Activated CD4-positive, alpha-beta T cell treated with anti-CD3 and anti-CD28 coated beads, Interleukin-2, amount 10 ng/mL, durations not matched to agents 24 days and 14 days (primary cell): ENCODE data around the gene HLA-DRB1. TPM values are rescaled to one million over a fixed set of nuclear protein-coding genes. Genes with fewer than 3 reads are reported as not detected.
"Not testable (repeated sequence)": the region's sequence is repeated elsewhere in the genome, so short reads cannot be mapped to it uniquely, and the experiment has no call there.

Experiments
- DNase-seq: peaks from one replicate; pipeline ENCODE4 v3.0.0; 2022
- H3K27ac Mint-ChIP-seq: one replicate; pipeline ENCODE4 v1.8.0; 2022; ENCODE audit warnings: mild to moderate bottlenecking, mixed read lengths
- H3K27me3 Mint-ChIP-seq: one replicate; pipeline ENCODE4 v1.8.0; 2022; ENCODE audit warnings: mixed read lengths
- H3K36me3 Mint-ChIP-seq: one replicate; pipeline ENCODE4 v1.8.0; 2022; ENCODE audit warnings: low read depth, mild to moderate bottlenecking, mixed read lengths
- H3K4me1 Mint-ChIP-seq: one replicate; pipeline ENCODE4 v1.8.0; 2021; ENCODE audit warnings: mixed read lengths
- H3K4me3 Mint-ChIP-seq: one replicate; pipeline ENCODE4 v1.8.0; 2022; ENCODE audit warnings: mild to moderate bottlenecking, moderate library complexity, mixed read lengths
- H3K9me3 Mint-ChIP-seq: one replicate; pipeline ENCODE4 v1.8.0; 2021; ENCODE audit warnings: mixed read lengths
- intact Hi-C: fragments of 100-400 bp; cut with micrococcal nuclease; formaldehyde crosslinking; loops from one replicate; pipeline ENCODE4 v1.15.1; 2023
- total RNA-seq: library from RNA; stranded (reverse); gene quantifications from 2 replicates; pipeline ENCODE4 v1.2.3, GENCODE V29; 2022

The HLA-DRB1 gene
- total RNA-seq, 1 donor from 2014 or later: 15.0 TPM

DNA sequence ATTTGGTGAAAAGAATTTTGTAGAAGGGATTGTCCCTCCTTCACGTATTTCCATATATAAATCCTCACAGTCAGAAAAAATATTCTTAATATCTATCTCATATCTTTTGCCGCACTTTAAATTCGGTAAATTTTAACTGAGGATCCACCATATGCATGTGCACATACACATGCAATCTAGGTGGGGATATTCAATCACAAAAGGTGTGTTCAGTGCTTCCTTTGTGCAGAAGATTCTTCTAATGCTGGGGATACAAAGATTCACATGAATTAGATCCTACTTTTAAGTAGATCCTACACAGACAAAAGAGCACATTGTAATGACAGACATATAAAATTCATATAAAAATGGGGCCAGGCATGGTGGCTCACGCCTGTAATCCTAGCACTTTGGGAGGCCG lies 13.6 kb upstream of the HLA-DRB1 start:
- peaks cover 10% of the 10 kb centered on the region for H3K27me3 Mint-ChIP-seq
- H3K27ac Mint-ChIP-seq: no peak overlapping the region
- no peak overlapping the region for H3K4me3 Mint-ChIP-seq
- DNase-seq: no peak
- intact Hi-C loops: loop anchor here (10.0 kb wide), 1 partner anchor 62 kb away; the partner anchor contains the start of gene HLA-DQB1
- peaks cover 25% of the 10 kb centered on the region for H3K9me3 Mint-ChIP-seq
- H3K36me3 Mint-ChIP-seq: no peaks in the 10 kb centered on the region
- peaks cover 24% of the 10 kb centered on the region for H3K4me1 Mint-ChIP-seq

- intact Hi-C loops: loop anchor here (10.0 kb wide), 1 partner anchor 62 kb away; the partner anchor contains the start of gene HLA-DQB1
- H3K27ac Mint-ChIP-seq: peak overlapping the region; percentile 28
- H3K9me3 Mint-ChIP-seq: peaks cover 25% of the 10 kb centered on the region
- no peak overlapping the region for H3K4me3 Mint-ChIP-seq
- peaks cover 22% of the 10 kb centered on the region for H3K4me1 Mint-ChIP-seq
- H3K27me3 Mint-ChIP-seq: peaks cover 8% of the 10 kb centered on the region
- DNase-seq: no peak
- H3K36me3 Mint-ChIP-seq: no peaks in the 10 kb centered on the region
Observed at GRCh38 chr6:32602383-32602782, 12.7 kb upstream of the HLA-DRB1 start.

- no peak for DNase-seq
- Mint-ChIP-seq H3K27ac (no peak overlapping the region), H3K9me3 (peaks cover 14% of the 10 kb centered on the region), H3K4me3 (no peak overlapping the region), H3K4me1 (no peaks in the 10 kb centered on the region), H3K27me3 (peaks cover 12% of the 10 kb centered on the region), H3K36me3 (no peaks in the 10 kb centered on the region)
- intact Hi-C loops: no loop called here
Observed at GRCh38 chr6:32597024-32597423, 7.4 kb upstream of the HLA-DRB1 start.

DNA sequence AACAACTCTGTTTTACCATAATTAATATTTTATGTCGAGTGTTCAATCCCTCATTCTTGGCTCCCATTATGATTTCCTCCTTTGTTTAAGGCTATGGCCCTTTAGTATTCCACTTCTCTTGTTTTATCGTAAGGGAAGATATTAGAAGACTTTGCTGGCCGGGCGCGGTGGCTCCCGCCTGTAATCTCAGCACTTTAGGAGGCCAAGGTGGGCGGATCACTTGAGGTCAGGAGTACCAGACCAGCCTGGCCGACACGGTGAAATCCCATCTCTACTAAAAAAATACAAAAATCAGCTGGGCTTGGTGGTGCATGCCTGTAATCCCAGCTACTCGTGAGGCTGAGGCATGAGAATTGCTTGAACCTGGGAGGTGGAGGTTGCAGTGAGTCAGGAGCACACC lies 1.1 kb upstream of the HLA-DRB1 start:
- H3K4me1 Mint-ChIP-seq: peaks cover 19% of the 10 kb centered on the region
- H3K9me3 Mint-ChIP-seq, DNase-seq, H3K36me3 Mint-ChIP-seq, H3K4me3 Mint-ChIP-seq, intact Hi-C loops, H3K27ac Mint-ChIP-seq: not testable (repeated sequence)
- peaks cover 12% of the 10 kb centered on the region for H3K27me3 Mint-ChIP-seq

- Mint-ChIP-seq H3K36me3 (peaks cover 6% of the 10 kb centered on the region), H3K4me3 (peak overlapping the region; percentile 4), H3K27ac (no peak overlapping the region), H3K9me3 (no peaks in the 10 kb centered on the region), H3K27me3 (peaks cover 14% of the 10 kb centered on the region), H3K4me1 (peaks cover 27% of the 10 kb centered on the region)
- intact Hi-C loops: no loop called here
- DNase-seq: no peak
Observed at GRCh38 chr6:32588156-32588555, 1.5 kb downstream of the HLA-DRB1 start.

- Mint-ChIP-seq H3K9me3 (no peaks in the 10 kb centered on the region), H3K4me3 (peak overlapping the region; percentile 91), H3K27ac (peak overlapping the region; percentile 86), H3K4me1 (peaks cover 29% of the 10 kb centered on the region), H3K36me3 (peaks cover 20% of the 10 kb centered on the region), H3K27me3 (peaks cover 8% of the 10 kb centered on the region)
- DNase-seq: no peak
- intact Hi-C loops: no loop called here
Observed at GRCh38 chr6:32583527-32583898, 6.1 kb downstream of the HLA-DRB1 start.

GRCh38 chr6:32581315-32582095 lies 8.1 kb downstream of the HLA-DRB1 start:
- H3K27ac Mint-ChIP-seq: no peak overlapping the region
- peaks cover 20% of the 10 kb centered on the region for H3K4me1 Mint-ChIP-seq
- intact Hi-C loops: loop anchor here (1.0 kb wide), 1 partner anchor 27 kb away; no protein-coding TSS in a partner anchor
- no peak overlapping the region for H3K4me3 Mint-ChIP-seq
- H3K9me3 Mint-ChIP-seq: no peaks in the 10 kb centered on the region
- peaks cover 20% of the 10 kb centered on the region for H3K36me3 Mint-ChIP-seq
- H3K27me3 Mint-ChIP-seq: peaks cover 5% of the 10 kb centered on the region
- no peak for DNase-seq

DNA sequence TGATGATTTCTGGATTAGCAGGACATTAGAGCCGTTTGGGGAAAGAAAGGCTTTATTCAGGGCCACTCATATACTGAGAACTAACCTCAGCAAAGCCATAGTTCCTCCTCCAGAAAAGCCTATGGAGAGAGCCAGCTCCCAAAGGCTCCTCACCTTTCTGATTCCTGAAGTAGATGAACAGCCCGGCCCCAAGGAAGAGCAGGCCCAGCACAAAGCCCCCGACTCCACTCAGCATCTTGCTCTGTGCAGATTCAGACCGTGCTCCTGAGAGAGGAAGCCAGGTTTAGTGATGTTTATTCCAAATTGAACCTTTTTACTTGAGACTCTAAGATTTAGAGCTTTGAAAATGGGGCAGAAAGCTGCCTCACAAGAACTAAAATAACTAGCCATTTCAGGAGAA lies 9.1 kb downstream of the HLA-DRB1 start:
- Mint-ChIP-seq H3K4me1 (peaks cover 15% of the 10 kb centered on the region), H3K27ac (no peak overlapping the region), H3K36me3 (peaks cover 20% of the 10 kb centered on the region), H3K4me3 (no peak overlapping the region), H3K27me3 (peaks cover 5% of the 10 kb centered on the region), H3K9me3 (no peaks in the 10 kb centered on the region)
- DNase-seq: no peak
- intact Hi-C loops: no loop called here

DNA sequence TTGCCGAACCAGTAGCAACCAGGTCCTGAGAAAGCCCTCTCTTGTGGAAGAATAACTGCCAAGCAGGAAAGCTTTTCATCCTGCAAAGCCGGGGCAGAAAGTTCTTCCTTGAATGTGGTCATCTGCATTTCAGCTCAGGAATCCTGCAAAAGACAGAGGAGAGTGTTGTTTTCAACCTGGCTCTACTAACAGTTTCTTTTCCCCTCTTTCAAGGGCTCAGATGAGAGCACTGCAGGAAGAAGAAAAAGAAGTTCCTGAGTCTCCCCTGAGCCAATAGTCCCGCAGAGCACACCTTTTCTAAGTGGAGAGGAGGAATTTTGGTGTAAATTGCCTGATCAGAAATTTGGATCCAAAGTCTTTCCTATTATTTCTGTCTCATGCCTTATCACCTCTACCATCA lies 10.7 kb downstream of the HLA-DRB1 start:
- DNase-seq: peak; percentile 44
- Mint-ChIP-seq H3K4me3 (no peak overlapping the region), H3K36me3 (peaks cover 19% of the 10 kb centered on the region), H3K4me1 (peaks cover 12% of the 10 kb centered on the region), H3K27me3 (peaks cover 10% of the 10 kb centered on the region), H3K27ac (no peak overlapping the region), H3K9me3 (no peaks in the 10 kb centered on the region)
- intact Hi-C loops: no loop called here

GRCh38 chr6:32577493-32577892 lies 12.2 kb downstream of the HLA-DRB1 start:
- H3K4me3 Mint-ChIP-seq, DNase-seq, intact Hi-C loops, H3K9me3 Mint-ChIP-seq, H3K4me1 Mint-ChIP-seq, H3K27ac Mint-ChIP-seq: not testable (repeated sequence)
- Mint-ChIP-seq H3K36me3 (peaks cover 14% of the 10 kb centered on the region), H3K27me3 (peaks cover 12% of the 10 kb centered on the region)

DNA sequence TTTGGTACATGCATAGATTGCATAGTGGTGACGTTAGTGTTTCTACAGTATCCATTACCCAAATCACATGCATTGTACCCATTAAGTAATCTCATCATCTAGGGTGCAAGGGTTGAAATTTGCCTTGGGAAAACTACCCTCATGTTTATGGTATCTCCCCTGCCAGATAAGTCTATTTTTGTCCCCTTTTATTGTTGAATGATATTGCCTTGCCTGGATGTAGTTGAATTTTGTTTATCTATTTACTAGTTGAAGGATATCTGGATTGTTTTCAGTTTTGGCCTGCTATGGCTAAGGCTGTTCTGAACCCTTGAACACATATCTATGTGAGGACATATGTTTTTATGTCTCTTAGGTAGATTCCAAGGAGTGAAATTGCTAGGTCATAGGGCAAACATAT lies 13.4 kb downstream of the HLA-DRB1 start:
- DNase-seq: no peak
- peaks cover 14% of the 10 kb centered on the region for H3K27me3 Mint-ChIP-seq
- peaks cover 7% of the 10 kb centered on the region for H3K4me1 Mint-ChIP-seq
- H3K27ac Mint-ChIP-seq: no peak overlapping the region
- no peaks in the 10 kb centered on the region for H3K9me3 Mint-ChIP-seq
- H3K36me3 Mint-ChIP-seq: peaks cover 14% of the 10 kb centered on the region
- intact Hi-C loops: no loop called here
- no peak overlapping the region for H3K4me3 Mint-ChIP-seq

DNA sequence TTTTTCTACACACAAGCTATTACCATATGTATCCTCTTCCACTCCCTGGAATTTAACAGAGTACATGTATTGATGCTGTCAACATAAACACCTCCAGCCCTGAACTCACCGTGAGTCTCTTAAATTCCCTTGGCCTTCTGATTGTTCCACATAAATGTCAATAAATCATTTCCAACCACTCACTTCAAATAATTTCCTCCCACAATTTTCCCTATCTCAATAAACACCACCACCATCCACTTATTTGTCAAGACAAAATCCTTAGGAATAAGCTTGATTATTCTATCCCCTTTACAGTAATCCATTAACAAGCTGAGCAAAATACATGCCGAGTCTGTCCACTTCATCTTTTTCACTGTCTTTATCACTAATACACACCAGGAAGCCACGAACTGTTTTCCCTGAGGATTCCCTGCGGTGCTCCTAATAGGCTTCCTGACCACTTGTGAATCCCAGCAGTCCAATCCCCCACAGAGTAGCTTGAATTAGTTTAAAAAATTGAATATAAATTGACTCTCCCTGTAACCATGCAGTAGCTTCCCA lies 19.2 kb downstream of the HLA-DRB1 start:
- Mint-ChIP-seq H3K27me3 (peaks cover 21% of the 10 kb centered on the region), H3K4me1 (peaks cover 8% of the 10 kb centered on the region), H3K27ac (no peak overlapping the region), H3K9me3 (no peaks in the 10 kb centered on the region), H3K36me3 (no peaks in the 10 kb centered on the region), H3K4me3 (no peak overlapping the region)
- no peak for DNase-seq
- intact Hi-C loops: no loop called here

DNA sequence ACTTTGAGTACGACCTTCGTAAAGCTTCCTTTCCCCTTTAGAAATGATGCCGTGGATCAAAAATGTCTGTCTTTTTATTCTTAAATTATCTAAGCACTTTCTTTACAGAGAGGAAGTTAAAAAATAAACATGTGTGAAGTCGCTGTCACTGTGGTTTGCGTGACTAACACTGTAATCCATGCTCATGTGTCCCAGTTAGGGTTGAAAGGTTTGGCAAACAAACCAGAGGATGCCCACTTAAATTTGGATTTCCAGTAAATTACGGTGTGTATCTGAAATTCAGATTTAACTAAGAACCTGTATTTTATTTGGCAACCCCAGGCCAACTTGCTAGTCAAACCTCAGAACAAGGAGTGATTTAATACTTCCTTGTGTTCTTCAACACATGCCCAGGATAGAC lies 21.1 kb downstream of the HLA-DRB1 start:
- peaks cover 17% of the 10 kb centered on the region for H3K27me3 Mint-ChIP-seq
- no peak overlapping the region for H3K27ac Mint-ChIP-seq
- peak; percentile 57 for DNase-seq
- no peaks in the 10 kb centered on the region for H3K36me3 Mint-ChIP-seq
- no peaks in the 10 kb centered on the region for H3K9me3 Mint-ChIP-seq
- H3K4me1 Mint-ChIP-seq: peaks cover 8% of the 10 kb centered on the region
- intact Hi-C loops: no loop called here
- H3K4me3 Mint-ChIP-seq: peak overlapping the region; percentile 24

GRCh38 chr6:32566957-32567356 lies 22.7 kb downstream of the HLA-DRB1 start:
- Mint-ChIP-seq H3K36me3 (no peaks in the 10 kb centered on the region), H3K9me3 (no peaks in the 10 kb centered on the region), H3K4me1 (peaks cover 8% of the 10 kb centered on the region), H3K27ac (no peak overlapping the region), H3K4me3 (no peak overlapping the region), H3K27me3 (peaks cover 20% of the 10 kb centered on the region)
- intact Hi-C loops: no loop called here
- DNase-seq: no peak
